ENCODE data around the gene WDR73. TPM values are rescaled to one million over a fixed set of nuclear protein-coding genes. Genes with fewer than 3 reads are reported as not detected.

The WDR73 gene
- total RNA-seq, 1 experiment from 2014 or later, result 16.2 TPM

- Histone ChIP-seq H3K27ac (no peak overlapping the region), H3K4me1 (replicated peaks) (no peaks in the 10 kb centered on the region), H3K27me3 (replicated peaks) (no peaks in the 10 kb centered on the region), H3K9me3 (replicated peaks) (peaks cover 30% of the 10 kb centered on the region), H3K36me3 (peaks cover 33% of the 10 kb centered on the region), H3K4me3 (no peak overlapping the region)
- DNase-seq (ENCODE audit: low read depth in 1 of 2, low spot score in 2 of 2), result no peak
Measured at GRCh38 chr15:84621358-84621979, 32.6 kb downstream of the WDR73 start.

GRCh38 chr15:84620626-84621025 is 33.5 kb downstream of the WDR73 start:
- no peak for DNase-seq (ENCODE audit: low read depth in 1 of 2, low spot score in 2 of 2)
- H3K27ac ChIP-seq, result no peak overlapping the region
- peaks cover 33% of the 10 kb centered on the region for H3K36me3 ChIP-seq
- H3K9me3 ChIP-seq (replicated peaks), result peaks cover 30% of the 10 kb centered on the region
- H3K4me1 ChIP-seq (replicated peaks), result no peaks in the 10 kb centered on the region
- H3K27me3 ChIP-seq (replicated peaks), result no peaks in the 10 kb centered on the region
- no peak overlapping the region for H3K4me3 ChIP-seq

- Histone ChIP-seq H3K27me3 (replicated peaks) (no peaks in the 10 kb centered on the region), H3K4me3 (no peak overlapping the region), H3K4me1 (replicated peaks) (no peaks in the 10 kb centered on the region), H3K27ac (no peak overlapping the region), H3K9me3 (replicated peaks) (peaks cover 14% of the 10 kb centered on the region), H3K36me3 (peaks cover 12% of the 10 kb centered on the region)
- no peak for DNase-seq (ENCODE audit: low read depth in 1 of 2, low spot score in 2 of 2)
Measured at GRCh38 chr15:84616235-84616634, 37.8 kb downstream of the WDR73 start.

DNA sequence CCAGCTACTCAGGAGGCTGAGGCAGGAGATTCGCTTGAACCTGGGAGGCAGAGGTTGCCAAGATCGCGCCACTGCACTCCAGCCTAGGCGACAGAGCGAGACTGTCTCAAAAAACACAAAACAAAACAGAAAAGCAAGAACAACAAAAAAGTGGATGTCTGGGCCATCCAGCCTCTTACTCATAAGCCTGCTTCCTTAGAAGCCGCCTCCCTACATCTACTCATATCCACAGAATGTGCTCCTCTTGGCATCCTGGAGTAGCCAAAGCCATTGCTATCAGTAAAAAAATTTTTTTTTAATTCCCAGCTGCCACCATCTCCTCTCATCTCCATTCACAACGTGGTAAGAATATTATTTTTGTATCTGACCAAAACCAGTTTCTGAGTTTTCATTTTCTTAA is 42.5 kb downstream of the WDR73 start:
- Histone ChIP-seq H3K27ac (no peak overlapping the region), H3K4me3 (no peak overlapping the region), H3K9me3 (replicated peaks) (no peaks in the 10 kb centered on the region), H3K36me3 (peaks cover 15% of the 10 kb centered on the region), H3K27me3 (replicated peaks) (no peaks in the 10 kb centered on the region), H3K4me1 (replicated peaks) (no peaks in the 10 kb centered on the region)
- DNase-seq (ENCODE audit: low read depth in 1 of 2, low spot score in 2 of 2), result no peak

DNA sequence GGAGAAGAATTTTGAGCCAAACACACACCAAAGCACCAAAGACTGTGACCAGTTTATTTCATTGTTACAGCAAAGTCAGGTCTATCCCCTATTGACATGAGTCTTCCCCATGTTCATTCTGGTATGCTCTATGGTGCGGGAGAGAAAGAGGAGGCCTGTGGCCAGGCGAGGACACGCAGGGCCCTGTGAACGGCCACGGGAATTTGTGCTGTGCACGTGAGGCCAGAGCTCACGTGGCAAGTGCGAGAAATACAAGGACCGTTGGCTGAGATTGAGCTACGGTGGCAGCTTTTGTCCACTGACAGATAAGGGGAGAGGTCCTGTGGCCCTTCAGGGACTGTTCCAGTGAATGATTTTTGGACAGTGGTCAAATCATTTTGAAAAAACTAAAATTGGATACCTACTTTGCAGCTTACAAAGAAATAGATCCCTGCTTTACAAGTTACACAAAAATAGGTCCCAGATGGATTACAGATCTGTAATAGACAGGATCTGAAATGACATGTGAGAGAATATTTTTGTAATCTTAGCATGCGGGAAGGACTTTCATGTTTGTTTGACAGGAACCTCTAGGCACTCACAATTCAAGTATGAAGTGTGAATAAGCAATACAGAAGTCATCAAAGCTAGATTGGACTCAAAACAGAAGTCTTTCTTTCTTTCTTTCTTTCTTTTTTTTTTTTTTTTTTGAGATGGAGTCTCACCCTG is 44.1 kb downstream of the WDR73 start:
- H3K4me3 ChIP-seq, result no peak overlapping the region
- no peaks in the 10 kb centered on the region for H3K4me1 ChIP-seq (replicated peaks)
- H3K27me3 ChIP-seq (replicated peaks), result no peaks in the 10 kb centered on the region
- DNase-seq (ENCODE audit: low read depth in 1 of 2, low spot score in 2 of 2), result no peak
- H3K36me3 ChIP-seq, result peaks cover 32% of the 10 kb centered on the region
- H3K27ac ChIP-seq, result no peak overlapping the region
- H3K9me3 ChIP-seq (replicated peaks), result no peaks in the 10 kb centered on the region

- H3K4me3 ChIP-seq, result no peak overlapping the region
- DNase-seq (ENCODE audit: low read depth in 1 of 2, low spot score in 2 of 2), result no peak
- no peaks in the 10 kb centered on the region for H3K4me1 ChIP-seq (replicated peaks)
- H3K27me3 ChIP-seq (replicated peaks), result no peaks in the 10 kb centered on the region
- H3K36me3 ChIP-seq, result peaks cover 40% of the 10 kb centered on the region
- no peaks in the 10 kb centered on the region for H3K9me3 ChIP-seq (replicated peaks)
- H3K27ac ChIP-seq, result no peak overlapping the region
Measured at GRCh38 chr15:84608707-84609284, 45.3 kb downstream of the WDR73 start.

- Histone ChIP-seq H3K27me3 (replicated peaks) (no peaks in the 10 kb centered on the region), H3K9me3 (replicated peaks) (no peaks in the 10 kb centered on the region)
- DNase-seq (ENCODE audit: low read depth in 1 of 2, low spot score in 2 of 2), result no peak
Measured at GRCh38 chr15:84606653-84607120, 47.4 kb downstream of the WDR73 start.

GRCh38 chr15:84605554-84605882 is 48.6 kb downstream of the WDR73 start:
- DNase-seq (ENCODE audit: low read depth in 1 of 2, low spot score in 2 of 2), result no peak
- Histone ChIP-seq H3K27ac (no peak overlapping the region), H3K36me3 (peaks cover 46% of the 10 kb centered on the region), H3K4me1 (replicated peaks) (0 out of 2 replicates have a peak, but pooled peaks cover 3% of the 10 kb centered on the region), H3K9me3 (replicated peaks) (no peaks in the 10 kb centered on the region), H3K27me3 (replicated peaks) (no peaks in the 10 kb centered on the region), H3K4me3 (no peak overlapping the region)

More at GRCh38 chr15:84606653-84607120, 47.4 kb downstream of the WDR73 start:
- Histone ChIP-seq H3K36me3 (peaks cover 42% of the 10 kb centered on the region), H3K4me1 (replicated peaks) (no peaks in the 10 kb centered on the region), H3K27ac (no peak overlapping the region), H3K4me3 (no peak overlapping the region)

GRCh38 chr15:84604826-84605553 is 49.1 kb downstream of the WDR73 start:
- no peak overlapping the region for H3K4me3 ChIP-seq
- no peaks in the 10 kb centered on the region for H3K9me3 ChIP-seq (replicated peaks)
- no peak overlapping the region for H3K27ac ChIP-seq
- H3K36me3 ChIP-seq, result peaks cover 46% of the 10 kb centered on the region
- DNase-seq (ENCODE audit: low read depth in 1 of 2, low spot score in 2 of 2), result no peak
- H3K4me1 ChIP-seq (replicated peaks), result 0 out of 2 replicates have a peak, but pooled peaks cover 3% of the 10 kb centered on the region
- no peaks in the 10 kb centered on the region for H3K27me3 ChIP-seq (replicated peaks)

GRCh38 chr15:84603630-84604379 is 50.3 kb downstream of the WDR73 start:
- no peak overlapping the region for H3K4me3 ChIP-seq
- H3K27ac ChIP-seq, result no peak overlapping the region
- no peaks in the 10 kb centered on the region for H3K9me3 ChIP-seq (replicated peaks)
- DNase-seq (ENCODE audit: low read depth in 1 of 2, low spot score in 2 of 2), result no peak
- no peaks in the 10 kb centered on the region for H3K27me3 ChIP-seq (replicated peaks)
- peaks cover 45% of the 10 kb centered on the region for H3K36me3 ChIP-seq
- 0 out of 2 replicates have a peak, but pooled peaks cover 3% of the 10 kb centered on the region for H3K4me1 ChIP-seq (replicated peaks)

DNA sequence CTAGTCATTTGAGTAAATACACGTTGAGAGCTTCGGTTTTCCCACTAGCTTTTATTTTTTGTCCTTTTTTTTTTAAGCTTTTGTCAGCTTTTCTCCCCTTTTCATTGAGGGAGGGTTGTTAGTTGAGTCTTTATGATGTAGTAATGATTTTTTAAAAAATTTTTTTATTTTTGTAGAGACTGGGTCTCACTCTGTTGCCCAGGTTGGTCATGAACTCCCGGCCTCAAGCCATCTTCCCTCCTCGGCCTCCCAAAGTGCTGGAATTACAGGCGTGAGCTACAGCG is 52.6 kb downstream of the WDR73 start:
- Histone ChIP-seq H3K27ac (peak overlapping the region; percentile 80; the same call in 1 of the 2 replicates), H3K9me3 (replicated peaks) (no peaks in the 10 kb centered on the region), H3K4me1 (replicated peaks) (0 out of 2 replicates have a peak, but pooled peaks cover 3% of the 10 kb centered on the region), H3K4me3 (peak overlapping the region; percentile 90), H3K27me3 (replicated peaks) (0 out of 2 replicates have a peak, but pooled peaks cover 2% of the 10 kb centered on the region), H3K36me3 (peaks cover 29% of the 10 kb centered on the region)
- no peak for DNase-seq (ENCODE audit: low read depth in 1 of 2, low spot score in 2 of 2)

GRCh38 chr15:84600687-84601554 is 53.2 kb downstream of the WDR73 start, which contains the start of gene ZSCAN2:
Gene ZSCAN2, plus strand, starts transcription at chr15:84601009. Its CDS starts 2,919 bp downstream, at chr15:84603928.
- H3K36me3 ChIP-seq, result peaks cover 24% of the 10 kb centered on the region
- peak within 1 kb of the TSS; percentile 90 for H3K4me3 ChIP-seq
- H3K9me3 ChIP-seq (replicated peaks), result no peaks in the 10 kb centered on the region
- DNase-seq (ENCODE audit: low read depth in 1 of 2, low spot score in 2 of 2), result peak; percentile 94 to 96
- 0 out of 2 replicates have a peak, but pooled peaks cover 4% of the 10 kb centered on the region for H3K27me3 ChIP-seq (replicated peaks)
- H3K27ac ChIP-seq, result peak within 1 kb of the TSS; percentile 80
- H3K4me1 ChIP-seq (replicated peaks), result 0 out of 2 replicates have a peak, but pooled peaks cover 3% of the 10 kb centered on the region
